GM19372 (cell line): ENCODE data around the gene RBM39.
"Not testable (repeated sequence)": the region's sequence is repeated elsewhere in the genome, so short reads cannot be mapped to it uniquely, and the experiment has no call there.

Experiments
- ATAC-seq: cut with Tn5 transposase; IDR thresholded peaks from one replicate; pipeline ENCODE4 v1.9.1; 2021; ENCODE audit warnings: mild to moderate bottlenecking, low read depth, moderate library complexity; ENCODE audit not compliant: unreplicated experiment

RBM39 gene

GRCh38 chr20:35710884-35711587, 31.0 kb downstream of the RBM39 start:
- no peak for ATAC-seq

GRCh38 chr20:35710039-35710438, 32.0 kb downstream of the RBM39 start:
- ATAC-seq = no peak

DNA sequence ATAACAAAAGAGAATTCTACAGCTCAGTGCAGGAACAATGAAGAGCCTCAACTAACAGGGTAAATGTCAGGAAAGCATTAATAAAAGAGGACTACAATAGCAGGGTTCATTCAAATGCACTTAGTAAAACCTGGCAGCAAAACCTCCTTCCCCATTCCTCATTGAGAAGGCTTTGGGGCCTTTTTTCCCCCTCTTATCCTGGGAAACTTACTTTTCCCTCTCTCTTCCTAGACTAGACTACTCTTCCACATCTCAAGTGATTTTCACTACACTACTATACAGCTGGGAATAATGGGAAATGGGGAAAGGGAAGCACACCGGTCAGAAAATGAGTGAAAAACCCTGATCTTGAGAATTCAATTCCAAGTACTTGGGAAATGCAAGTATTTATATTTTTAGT, 32.8 kb downstream of the RBM39 start:
- ATAC-seq = no peak

- ATAC-seq = no peak
These were observed 33.6 kb downstream of the RBM39 start for GRCh38 chr20:35708502-35708901.

DNA sequence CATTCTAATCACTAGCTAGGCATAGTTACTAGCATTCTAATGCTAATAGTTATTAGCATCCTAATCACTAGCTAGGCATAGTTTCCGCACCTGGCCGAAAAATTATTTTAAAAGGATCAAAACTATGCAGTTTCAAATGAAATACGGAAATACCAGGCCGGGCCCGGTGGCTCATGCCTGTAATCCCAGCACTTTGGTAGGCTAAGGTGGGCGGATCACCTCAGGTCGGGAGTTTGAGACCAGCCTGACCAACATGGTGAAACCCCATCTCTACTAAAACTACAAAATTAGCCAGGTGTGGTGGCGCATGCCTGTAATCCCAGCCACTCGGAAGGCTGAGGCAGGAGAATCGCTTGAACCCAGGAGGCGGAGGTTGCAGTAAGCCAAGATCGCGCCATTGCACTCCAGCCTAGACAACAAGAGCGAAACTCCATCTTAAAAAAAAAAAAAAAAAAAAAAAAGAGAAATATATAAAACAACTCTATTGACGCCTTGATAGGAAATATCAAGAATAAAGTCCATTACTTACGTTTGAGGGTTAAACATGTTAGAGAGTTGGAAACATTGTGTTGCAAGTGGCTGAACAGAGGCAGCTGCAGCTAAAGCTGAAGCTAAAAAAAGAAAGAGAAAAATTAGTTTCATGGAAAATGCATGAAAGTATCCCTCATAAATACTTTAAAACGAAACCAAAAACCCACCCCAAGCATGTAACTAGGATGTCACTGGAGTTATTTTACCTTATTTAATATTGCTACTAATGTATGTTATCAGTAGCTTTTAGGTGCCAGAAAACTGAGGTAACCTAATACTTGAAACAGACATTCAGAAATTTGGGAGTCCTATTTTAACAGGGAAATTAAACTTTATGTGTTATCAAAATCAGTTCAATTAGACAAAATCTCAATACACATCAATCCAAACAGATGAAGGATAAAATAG, 35.2 kb downstream of the RBM39 start:
- not testable (repeated sequence) for ATAC-seq

GRCh38 chr20:35705894-35706293, 36.2 kb downstream of the RBM39 start:
- not testable (repeated sequence) for ATAC-seq

DNA sequence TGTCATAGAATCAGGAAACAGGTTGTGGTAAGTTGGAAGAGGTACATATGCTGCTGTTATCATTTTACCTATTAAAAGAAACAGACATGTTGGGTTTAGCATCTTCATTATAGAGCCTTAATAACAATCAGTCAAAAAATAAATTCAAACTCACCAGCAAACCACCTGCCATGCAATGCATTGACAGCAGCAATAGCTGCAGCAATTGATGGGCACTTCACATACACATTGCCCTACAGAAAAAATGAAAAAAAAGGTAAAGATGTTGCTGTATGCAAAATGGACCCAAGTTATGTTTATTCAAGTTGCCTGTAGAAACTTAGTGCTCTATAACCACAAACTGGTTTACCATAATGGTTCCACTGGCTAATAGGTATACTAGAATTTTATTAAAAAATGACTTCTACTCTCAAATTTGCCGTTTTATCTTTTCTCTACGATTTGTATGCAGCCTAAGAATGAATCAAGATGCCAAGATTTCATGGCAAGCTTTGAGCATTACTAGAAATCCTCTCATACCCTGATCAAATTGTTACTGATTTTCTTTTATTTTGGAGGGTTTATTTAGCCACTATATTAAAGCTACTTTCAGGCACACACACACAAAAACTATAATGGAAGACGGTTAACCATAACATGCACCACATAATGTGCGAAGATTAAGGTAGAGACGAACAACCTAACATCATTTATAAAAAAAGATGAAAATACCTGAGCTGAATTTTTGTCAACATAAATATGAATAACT, 37.4 kb downstream of the RBM39 start:
- no peak for ATAC-seq

DNA sequence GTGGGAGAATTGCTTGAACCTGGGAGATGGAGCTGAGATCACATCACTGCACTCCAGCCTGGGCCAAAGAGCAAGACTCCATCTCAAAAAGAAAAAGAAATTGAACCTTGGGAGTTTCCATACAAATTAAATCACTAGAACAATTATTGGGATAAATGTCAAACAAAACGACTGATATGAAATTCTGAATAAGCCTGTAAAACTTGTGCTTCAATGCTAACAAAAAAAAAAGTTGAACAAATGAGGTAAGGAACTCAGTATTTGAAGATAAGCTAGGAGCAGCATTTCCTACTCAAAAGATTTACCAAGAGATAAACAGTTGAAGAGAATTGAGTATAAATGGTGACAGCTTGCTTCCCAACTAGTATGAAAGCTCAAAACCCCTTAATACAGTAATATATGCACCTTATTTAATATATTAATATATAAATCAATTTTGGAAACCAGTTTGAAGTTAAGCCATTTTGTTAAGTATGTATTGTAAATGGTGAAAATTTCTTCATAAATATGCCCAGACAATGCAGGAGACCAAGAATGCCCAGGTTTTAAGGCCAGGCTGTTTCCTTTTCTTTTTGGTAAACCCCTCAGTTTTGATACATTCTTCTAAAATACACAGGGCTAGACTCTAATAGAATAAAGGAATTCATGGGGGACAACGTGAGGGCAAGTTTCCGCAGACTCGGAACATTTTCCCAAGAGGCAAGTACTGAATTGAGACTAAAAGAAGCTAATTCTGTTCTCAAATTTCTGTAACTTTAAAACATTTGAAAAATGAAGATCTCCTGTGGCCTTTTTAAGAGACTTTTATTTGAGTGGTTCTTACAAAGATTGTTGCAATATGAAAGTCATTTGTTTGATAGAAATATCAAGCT, 39.0 kb downstream of the RBM39 start:
- ATAC-seq = no peak

GRCh38 chr20:35702051-35702823, 39.8 kb downstream of the RBM39 start:
- no peak for ATAC-seq

DNA sequence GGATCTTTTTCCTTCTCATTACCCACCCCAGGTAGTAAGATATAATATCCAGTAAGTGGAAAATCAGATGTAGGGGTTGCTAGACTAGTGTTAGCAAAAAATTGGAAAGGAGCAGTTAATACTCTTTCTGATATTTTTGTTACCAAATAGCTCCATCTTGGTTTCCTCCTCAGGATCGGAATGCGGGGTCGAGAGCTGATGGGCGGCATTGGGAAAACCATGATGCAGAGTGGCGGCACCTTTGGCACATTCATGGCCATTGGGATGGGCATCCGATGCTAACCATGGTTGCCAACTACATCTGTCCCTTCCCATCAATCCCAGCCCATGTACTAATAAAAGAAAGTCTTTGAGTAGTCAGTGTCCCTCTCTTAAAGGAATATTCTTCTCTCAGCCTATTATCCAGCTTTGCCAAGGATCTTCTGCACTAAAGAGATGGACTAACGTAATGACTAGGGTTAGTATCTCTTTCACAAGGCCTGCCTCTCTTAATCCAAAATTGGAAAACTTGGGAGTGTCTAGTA, 41.4 kb downstream of the RBM39 start:
- ATAC-seq = no peak

DNA sequence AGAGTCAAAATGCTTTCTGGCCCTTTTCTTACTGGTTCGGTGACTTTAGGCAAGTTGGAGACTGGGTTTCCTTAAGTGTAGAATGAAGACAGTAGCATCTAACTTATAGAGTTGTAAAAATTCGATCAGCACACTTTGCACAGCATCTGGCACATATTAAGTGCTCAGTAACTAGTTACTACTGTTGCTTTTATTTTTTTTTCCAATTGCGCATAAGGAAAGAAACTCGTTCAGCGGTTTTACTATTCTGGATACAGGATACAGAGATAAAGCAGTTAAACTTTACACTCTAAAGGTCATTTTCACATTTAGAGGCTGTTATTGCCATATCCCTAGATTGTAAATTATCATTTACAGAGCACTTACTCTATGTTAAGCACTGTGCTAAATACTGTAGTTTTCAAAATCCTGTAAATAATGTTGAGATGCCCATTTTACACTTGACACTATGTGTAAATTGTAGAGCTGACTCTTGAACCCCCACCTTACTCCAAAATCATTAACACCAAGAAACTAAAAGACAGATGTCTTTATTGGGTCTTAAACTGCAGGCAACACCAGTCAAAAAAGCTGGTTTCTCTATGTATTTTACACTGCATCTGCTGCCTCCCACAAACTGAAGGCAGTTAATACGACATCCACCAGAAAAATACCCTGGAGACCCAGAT, 42.0 kb downstream of the RBM39 start:
- no peak for ATAC-seq

DNA sequence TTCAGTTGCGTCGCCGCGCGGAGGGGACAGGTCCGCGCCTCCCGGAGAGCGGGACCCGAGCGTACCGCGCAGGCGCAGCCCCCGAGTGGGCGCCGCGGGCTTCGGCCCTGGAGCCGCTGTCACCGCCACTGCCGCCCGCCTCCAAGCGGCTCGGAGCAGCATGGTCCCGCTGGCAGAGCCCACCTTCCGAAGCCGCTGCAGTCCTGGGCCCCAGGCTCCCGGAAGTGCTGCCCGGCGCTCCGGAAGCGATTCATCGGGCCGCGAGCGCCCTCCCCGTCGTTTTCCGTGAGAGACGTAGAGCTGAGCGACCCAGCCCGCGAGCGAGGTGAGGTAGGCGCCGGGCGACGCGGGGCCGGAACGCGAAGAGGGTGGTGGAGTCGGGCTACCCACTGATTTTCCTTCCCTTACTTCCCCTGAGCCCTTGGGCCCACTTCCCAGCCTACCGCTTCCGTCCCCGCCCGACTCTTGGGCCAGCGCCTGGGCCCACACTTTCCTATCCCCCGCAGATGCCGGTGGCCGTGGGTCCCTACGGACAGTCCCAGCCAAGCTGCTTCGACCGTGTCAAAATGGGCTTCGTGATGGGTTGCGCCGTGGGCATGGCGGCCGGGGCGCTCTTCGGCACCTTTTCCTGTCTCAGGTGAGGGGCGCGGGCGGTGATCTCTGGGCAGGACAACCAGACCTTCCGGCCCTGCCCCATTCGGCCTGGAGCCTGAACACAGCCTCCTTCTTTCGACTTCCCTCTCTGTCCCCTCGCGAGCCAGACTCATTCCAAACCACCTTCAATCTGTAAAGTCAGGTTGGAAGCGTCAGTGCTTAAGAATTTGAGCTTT, 42.7 kb downstream of the RBM39 start, which contains the start of the genes NFS1 and ROMO1:
Gene NFS1, minus strand, starts transcription at position 226 of the 830 bp plus-strand sequence. Its CDS starts 64 bp downstream, at position 162.
Gene ROMO1, plus strand, starts transcription at position 279 of the 830 bp plus-strand sequence. Its CDS starts 228 bp downstream, at position 507.
- ATAC-seq = peak; percentile 80

DNA sequence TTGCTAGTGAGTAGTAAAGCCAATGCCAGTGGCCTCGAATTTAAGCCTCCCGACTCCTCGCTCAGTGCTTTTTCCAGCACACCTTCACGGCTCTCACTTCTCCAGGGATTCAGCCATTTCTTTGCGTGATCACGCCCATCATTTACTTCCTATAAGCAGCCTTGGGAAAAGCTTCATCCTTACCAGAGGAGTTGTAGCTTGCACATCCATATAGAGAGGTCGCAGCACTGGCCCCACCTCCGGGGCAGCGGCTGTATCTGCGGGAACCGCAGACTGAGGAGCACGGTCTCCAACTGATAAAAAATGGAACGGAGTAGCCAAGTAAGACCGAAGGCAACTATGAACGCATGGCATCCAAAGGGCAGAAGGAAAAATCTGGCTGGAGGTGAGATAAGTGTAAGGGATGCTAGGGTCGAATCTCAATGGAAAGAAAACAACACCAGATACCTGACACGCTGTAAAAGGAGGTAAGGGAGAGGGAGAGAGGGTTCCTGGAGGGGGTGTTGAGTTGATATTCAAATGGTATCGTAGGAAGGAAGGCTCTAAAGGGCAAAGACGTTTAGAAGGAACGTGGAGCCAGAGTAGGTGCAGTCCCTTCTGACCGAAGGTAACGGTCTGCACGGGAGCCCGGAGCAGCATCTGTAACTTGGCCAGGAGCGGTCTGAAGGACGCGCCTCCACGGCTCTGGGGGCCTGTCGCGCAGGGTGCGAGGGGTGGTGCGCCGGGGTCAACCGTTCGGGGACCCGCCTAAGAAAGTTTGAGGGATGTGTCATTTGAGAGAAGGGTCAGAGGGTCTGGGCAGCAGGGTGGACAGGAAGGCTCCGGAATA, 43.5 kb downstream of the RBM39 start:
- peak; percentile 23 for ATAC-seq

DNA sequence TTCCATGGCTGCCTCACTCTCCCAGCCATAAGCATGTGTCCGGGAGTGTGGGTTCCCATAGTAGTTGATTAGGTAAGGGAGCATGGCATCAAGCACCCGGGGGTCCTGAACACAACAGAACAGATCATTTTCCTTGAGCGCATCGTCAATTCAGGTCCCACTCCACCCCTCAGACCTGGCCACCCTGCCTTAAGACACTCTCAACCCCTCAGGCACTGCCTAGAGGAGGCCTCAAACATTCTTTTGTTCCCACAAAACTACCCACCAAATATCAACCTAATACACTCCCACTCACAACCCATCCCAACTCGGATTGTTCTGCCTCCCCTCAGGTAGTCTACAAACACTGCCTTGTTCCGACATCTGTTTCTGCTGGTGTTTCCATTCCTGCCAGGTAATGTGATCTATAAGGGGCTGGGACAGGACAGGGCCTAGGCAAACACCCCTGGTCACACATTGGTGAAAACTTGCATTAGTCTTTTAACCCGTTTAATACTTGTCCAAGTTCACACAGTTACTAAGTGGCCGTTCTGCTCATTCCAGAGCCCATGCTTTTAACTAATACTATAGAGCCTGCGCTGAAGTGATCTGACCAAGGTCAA, 44.3 kb downstream of the RBM39 start:
- no peak for ATAC-seq

DNA sequence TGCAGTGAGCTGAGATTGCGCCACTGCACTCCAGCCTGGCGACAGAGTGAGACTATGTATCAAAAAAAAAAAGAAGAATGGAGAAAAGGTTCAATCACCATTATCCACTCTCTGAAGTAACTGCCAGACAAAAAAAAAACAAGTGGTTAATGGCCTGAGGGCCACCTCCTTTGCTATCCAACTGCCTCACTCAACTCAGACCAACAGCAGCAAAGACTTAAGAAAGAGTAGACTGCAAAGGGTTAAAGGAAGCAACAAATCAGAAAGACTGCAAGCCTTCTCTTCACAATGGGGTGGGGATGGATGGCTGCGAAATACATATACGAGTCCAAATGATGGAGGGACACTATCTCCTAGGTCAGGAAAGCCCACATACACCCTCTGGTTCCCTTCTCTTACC, 46.1 kb downstream of the RBM39 start:
- ATAC-seq = no peak

DNA sequence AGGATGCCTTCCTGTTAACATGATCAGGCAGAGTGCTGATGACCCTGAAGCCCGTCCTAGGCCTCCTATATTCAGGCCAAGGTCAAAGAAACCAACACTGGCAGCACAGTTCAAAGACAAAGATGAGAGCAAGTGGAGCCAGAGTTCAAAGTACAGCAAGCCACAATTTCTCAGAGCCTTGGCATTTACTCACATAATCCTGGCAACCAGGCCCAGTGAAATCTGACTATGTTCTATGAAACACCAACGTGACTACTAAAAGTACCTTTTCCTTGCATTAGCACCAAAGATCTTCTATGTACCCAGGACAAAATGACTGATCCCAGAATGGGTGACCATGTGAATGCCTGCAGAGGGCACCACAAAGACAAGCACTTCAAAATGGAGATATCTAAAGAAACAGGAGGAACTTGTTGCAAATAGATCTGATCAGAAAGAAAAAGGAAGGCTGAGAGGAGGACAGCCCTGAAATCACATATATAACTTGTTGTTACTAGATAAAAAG, 46.8 kb downstream of the RBM39 start:
- ATAC-seq = no peak
